ENCODE data around the gene EGLN2. TPM values are rescaled to one million over a fixed set of nuclear protein-coding genes. Genes with fewer than 3 reads are reported as not detected.

EGLN2 gene
- total RNA-seq, 1 experiment from 2014 or later = 115 TPM

DNA sequence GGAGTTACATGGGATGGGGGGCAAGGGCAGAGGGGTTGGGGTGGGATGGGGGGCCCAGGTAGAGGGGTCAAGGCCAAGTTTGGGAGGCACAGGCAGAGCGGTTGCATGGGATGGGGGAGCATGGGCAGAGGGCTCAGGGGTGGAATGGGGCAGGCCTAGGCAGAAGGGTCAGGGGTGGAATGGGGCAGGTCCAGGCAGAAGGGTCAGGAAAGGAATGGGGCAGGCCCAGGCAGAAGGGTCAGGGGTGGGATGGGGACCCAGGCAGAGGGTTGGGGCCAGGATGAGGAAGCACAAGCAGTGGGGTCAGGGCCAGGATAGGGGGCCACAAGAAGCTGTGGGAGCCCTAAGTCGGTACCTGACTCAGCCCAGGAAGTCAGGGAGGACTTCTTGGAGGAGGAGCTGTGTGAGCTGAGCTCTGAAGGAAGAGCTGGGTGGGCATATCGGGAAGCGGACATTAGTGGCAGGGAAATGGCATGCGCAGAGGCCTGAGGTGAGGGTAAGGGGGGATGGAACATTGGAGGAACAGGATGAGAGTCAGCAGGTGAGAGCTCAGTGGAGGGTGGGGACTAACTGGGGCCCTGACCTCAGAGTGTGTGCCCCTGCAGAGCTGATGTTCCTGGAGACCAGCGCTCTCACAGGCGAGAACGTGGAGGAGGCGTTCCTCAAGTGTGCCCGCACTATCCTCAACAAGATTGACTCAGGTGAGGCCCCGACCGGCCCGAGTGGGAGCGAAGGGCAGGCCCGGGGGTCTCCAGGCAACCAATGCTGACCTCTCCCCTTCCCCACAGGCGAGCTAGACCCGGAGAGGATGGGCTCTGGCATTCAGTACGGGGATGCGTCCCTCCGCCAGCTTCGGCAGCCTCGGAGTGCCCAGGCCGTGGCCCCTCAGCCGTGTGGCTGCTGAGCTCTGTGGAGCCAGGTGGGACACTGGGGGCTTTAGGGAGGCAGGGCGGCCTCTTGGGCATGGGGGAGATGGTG is 12.6 kb upstream of the EGLN2 start:
- CTCF ChIA-PET = interaction anchor here (0.6 kb wide), 1 partner anchor 12 kb away, joined by 6 read pairs; no protein-coding TSS in a partner anchor
- POLR2A ChIA-PET = no interaction called here

DNA sequence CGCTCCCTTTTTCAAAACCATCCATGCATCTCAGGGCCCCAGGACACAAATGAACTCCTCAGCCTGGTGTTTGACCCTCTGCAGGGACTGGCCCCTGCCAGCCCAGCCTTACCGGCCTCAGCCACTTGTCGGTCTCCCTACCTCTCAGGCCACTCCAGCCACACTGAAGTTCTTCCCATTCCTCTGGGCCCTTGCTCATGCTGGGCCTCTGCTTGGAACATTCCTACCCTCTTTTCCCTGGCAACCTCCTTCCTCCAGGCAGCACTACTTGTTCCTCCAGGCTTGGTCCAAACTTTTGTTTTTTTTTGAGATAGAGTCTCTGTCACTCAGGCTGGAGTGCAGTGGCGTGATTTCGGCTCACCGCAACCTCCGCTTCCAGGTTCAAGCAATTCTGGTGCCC is 7.6 kb upstream of the EGLN2 start:
- H3K27ac ChIP-seq (ENCODE audit: low read length) = no peak overlapping the region
- ChIA-PET CTCF (no interaction called here), POLR2A (no interaction called here)
- intact Hi-C loops (cut with micrococcal nuclease; ENCODE audit: unreplicated experiment) = no loop called here
- H3K4me3 ChIP-seq (ENCODE audit: low read depth in 2 of 2, low read length in 2 of 2) = no peak overlapping the region
- DNase-seq (ENCODE audit: low read depth, low spot score) (no peak), ATAC-seq (no peak)
- no peaks in the 10 kb centered on the region for H3K36me3 ChIP-seq (ENCODE audit: control insufficient read depth, insufficient read depth, low read length)
- in situ Hi-C loops (cut with HindIII; ENCODE audit: low pct_unique_long_range_greater_than_20kb, low sequenced_read_pairs) = no loop called here
- TF ChIP-seq SIN3A (IDR thresholded peaks at IDR 0.05; ENCODE audit: borderline replicate concordance, insufficient read depth, low read depth, low read length) (no peak), TCF7L2 (IDR thresholded peaks at IDR 0.05; ENCODE audit: low read depth, low read length) (no peak), POLR2AphosphoS5 (IDR thresholded peaks at IDR 0.05; ENCODE audit: low read depth, low read length) (no peak)
- TF ChIP-seq, protein P1, sequence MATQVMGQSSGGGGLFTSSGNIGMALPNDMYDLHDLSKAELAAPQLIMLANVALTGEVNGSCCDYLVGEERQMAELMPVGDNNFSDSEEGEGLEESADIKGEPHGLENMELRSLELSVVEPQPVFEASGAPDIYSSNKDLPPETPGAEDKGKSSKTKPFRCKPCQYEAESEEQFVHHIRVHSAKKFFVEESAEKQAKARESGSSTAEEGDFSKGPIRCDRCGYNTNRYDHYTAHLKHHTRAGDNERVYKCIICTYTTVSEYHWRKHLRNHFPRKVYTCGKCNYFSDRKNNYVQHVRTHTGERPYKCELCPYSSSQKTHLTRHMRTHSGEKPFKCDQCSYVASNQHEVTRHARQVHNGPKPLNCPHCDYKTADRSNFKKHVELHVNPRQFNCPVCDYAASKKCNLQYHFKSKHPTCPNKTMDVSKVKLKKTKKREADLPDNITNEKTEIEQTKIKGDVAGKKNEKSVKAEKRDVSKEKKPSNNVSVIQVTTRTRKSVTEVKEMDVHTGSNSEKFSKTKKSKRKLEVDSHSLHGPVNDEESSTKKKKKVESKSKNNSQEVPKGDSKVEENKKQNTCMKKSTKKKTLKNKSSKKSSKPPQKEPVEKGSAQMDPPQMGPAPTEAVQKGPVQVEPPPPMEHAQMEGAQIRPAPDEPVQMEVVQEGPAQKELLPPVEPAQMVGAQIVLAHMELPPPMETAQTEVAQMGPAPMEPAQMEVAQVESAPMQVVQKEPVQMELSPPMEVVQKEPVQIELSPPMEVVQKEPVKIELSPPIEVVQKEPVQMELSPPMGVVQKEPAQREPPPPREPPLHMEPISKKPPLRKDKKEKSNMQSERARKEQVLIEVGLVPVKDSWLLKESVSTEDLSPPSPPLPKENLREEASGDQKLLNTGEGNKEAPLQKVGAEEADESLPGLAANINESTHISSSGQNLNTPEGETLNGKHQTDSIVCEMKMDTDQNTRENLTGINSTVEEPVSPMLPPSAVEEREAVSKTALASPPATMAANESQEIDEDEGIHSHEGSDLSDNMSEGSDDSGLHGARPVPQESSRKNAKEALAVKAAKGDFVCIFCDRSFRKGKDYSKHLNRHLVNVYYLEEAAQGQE (IDR thresholded peaks at IDR 0.05; ENCODE audit: insufficient read depth in 1 of 2, low read depth in 2 of 2, low read length in 1 of 2) = no peak
- TF ChIP-seq, protein P2, sequence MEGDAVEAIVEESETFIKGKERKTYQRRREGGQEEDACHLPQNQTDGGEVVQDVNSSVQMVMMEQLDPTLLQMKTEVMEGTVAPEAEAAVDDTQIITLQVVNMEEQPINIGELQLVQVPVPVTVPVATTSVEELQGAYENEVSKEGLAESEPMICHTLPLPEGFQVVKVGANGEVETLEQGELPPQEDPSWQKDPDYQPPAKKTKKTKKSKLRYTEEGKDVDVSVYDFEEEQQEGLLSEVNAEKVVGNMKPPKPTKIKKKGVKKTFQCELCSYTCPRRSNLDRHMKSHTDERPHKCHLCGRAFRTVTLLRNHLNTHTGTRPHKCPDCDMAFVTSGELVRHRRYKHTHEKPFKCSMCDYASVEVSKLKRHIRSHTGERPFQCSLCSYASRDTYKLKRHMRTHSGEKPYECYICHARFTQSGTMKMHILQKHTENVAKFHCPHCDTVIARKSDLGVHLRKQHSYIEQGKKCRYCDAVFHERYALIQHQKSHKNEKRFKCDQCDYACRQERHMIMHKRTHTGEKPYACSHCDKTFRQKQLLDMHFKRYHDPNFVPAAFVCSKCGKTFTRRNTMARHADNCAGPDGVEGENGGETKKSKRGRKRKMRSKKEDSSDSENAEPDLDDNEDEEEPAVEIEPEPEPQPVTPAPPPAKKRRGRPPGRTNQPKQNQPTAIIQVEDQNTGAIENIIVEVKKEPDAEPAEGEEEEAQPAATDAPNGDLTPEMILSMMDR (IDR thresholded peaks at IDR 0.05) = no peak
- BruUV-seq (replicated peaks) = no TSS peak
- H3K4me1 ChIP-seq (ENCODE audit: control insufficient read depth, insufficient read depth, low read length) = no peaks in the 10 kb centered on the region
- no peaks in the 10 kb centered on the region for H3K9me3 ChIP-seq (ENCODE audit: control insufficient read depth, insufficient read depth, low read depth, low read length)
- no peaks in the 10 kb centered on the region for H3K27me3 ChIP-seq (ENCODE audit: control insufficient read depth, insufficient read depth, low read length)

More for the DNA sequence above, 12.6 kb upstream of the EGLN2 start:
- H3K27ac ChIP-seq (ENCODE audit: low read length) = no peak overlapping the region
- no peaks in the 10 kb centered on the region for H3K4me1 ChIP-seq (ENCODE audit: control insufficient read depth, insufficient read depth, low read length)
- H3K9me3 ChIP-seq (ENCODE audit: control insufficient read depth, insufficient read depth, low read depth, low read length) = no peaks in the 10 kb centered on the region
- H3K4me3 ChIP-seq (ENCODE audit: low read depth in 2 of 2, low read length in 2 of 2) = no peak overlapping the region
- intact Hi-C loops (cut with micrococcal nuclease; ENCODE audit: unreplicated experiment) (no loop called here), in situ Hi-C loops (cut with HindIII; ENCODE audit: low pct_unique_long_range_greater_than_20kb, low sequenced_read_pairs) (no loop called here)
- H3K36me3 ChIP-seq (ENCODE audit: control insufficient read depth, insufficient read depth, low read length) = no peaks in the 10 kb centered on the region
- no peak for TF ChIP-seq SIN3A (IDR thresholded peaks at IDR 0.05; ENCODE audit: borderline replicate concordance, insufficient read depth, low read depth, low read length)
- TF ChIP-seq, protein P1 (IDR thresholded peaks at IDR 0.05; ENCODE audit: insufficient read depth in 1 of 2, low read depth in 2 of 2, low read length in 1 of 2) = no peak
- no peak for TF ChIP-seq POLR2AphosphoS5 (IDR thresholded peaks at IDR 0.05; ENCODE audit: low read depth, low read length)
- no peak for TF ChIP-seq TCF7L2 (IDR thresholded peaks at IDR 0.05; ENCODE audit: low read depth, low read length)
- TF ChIP-seq, protein P2 (IDR thresholded peaks at IDR 0.05) = no peak
- no TSS peak for BruUV-seq (replicated peaks)
- DNase-seq (ENCODE audit: low read depth, low spot score) (no peak), ATAC-seq (no peak)
- H3K27me3 ChIP-seq (ENCODE audit: control insufficient read depth, insufficient read depth, low read length) = no peaks in the 10 kb centered on the region
